CD4-positive, CD25-positive, alpha-beta regulatory T cell (primary cell): ENCODE data around the gene ZNF155. TPM values are rescaled to one million over a fixed set of nuclear protein-coding genes. Genes with fewer than 3 reads are reported as not detected.

ENCODE experiments used
- ATAC-seq, 2 donors: fragments of 150-1000 bp; cut with Tn5 transposase; one replicate each; pipeline ENCODE4 v1.10.0; 2021; ENCODE audit warnings: low read depth in 2 of 2, moderate number of reproducible peaks in 2 of 2, moderate library complexity in 1 of 2
- DNase-seq, 3 donors: peaks; one replicate each; pipeline versions ENCODE4 v3.0.0 to v3.0.0-alpha.2; 2012 to 2022; ENCODE audit warnings: mixed read lengths in 1 of 3
- H3K27ac ChIP-seq: one replicate; pipeline ENCODE4 v1.7.0; 2013; ENCODE audit warnings: mild to moderate bottlenecking, low read length; ENCODE audit not compliant: insufficient read depth, poor library complexity, severe bottlenecking
- H3K27me3 ChIP-seq: one replicate; pipeline ENCODE4 v1.7.0; 2013; ENCODE audit warnings: low read length; ENCODE audit not compliant: control insufficient read depth, insufficient read depth
- H3K36me3 ChIP-seq: one replicate; pipeline ENCODE4 v1.7.0; 2013; ENCODE audit warnings: mild to moderate bottlenecking, low read length, moderate library complexity; ENCODE audit not compliant: control insufficient read depth, insufficient read depth
- H3K4me1 ChIP-seq: 2 replicates; pipeline ENCODE4 v1.7.0; 2013; ENCODE audit warnings: mild to moderate bottlenecking, low read length; ENCODE audit not compliant: insufficient read depth, control insufficient read depth, poor library complexity, severe bottlenecking
- H3K4me3 ChIP-seq: one replicate; pipeline ENCODE4 v1.7.0; 2013; ENCODE audit warnings: low read depth, mild to moderate bottlenecking, low read length, moderate library complexity
- H3K9me3 ChIP-seq, 2 experiments: 1 replicate in 1 of 2; 2 replicates in 1 of 2; pipeline ENCODE4 v1.7.0; 2013; ENCODE audit warnings: low read length in 2 of 2, mild to moderate bottlenecking in 1 of 2, moderate library complexity in 1 of 2; ENCODE audit not compliant: control insufficient read depth in 2 of 2
- H3K27ac Mint-ChIP-seq, 3 donors: one replicate each; pipeline ENCODE4 v1.8.0; 2020 to 2022; ENCODE audit warnings: mild to moderate bottlenecking in 3 of 3, mixed read lengths in 3 of 3, moderate library complexity in 2 of 3
- H3K27me3 Mint-ChIP-seq: one replicate; pipeline ENCODE4 v1.8.0; 2022; ENCODE audit warnings: mild to moderate bottlenecking, mixed read lengths
- H3K36me3 Mint-ChIP-seq: one replicate; pipeline ENCODE4 v1.8.0; 2020; ENCODE audit warnings: mixed read lengths
- H3K4me1 Mint-ChIP-seq, 4 donors: one replicate each; pipeline ENCODE4 v1.8.0; 2020 to 2022; ENCODE audit warnings: mixed read lengths in 4 of 4, mild to moderate bottlenecking in 1 of 4
- H3K4me3 Mint-ChIP-seq, 4 donors: one replicate each; pipeline ENCODE4 v1.8.0; 2020 to 2022; ENCODE audit warnings: mild to moderate bottlenecking in 4 of 4, mixed read lengths in 4 of 4, moderate library complexity in 3 of 4
- H3K9me3 Mint-ChIP-seq, 7 donors: one replicate each; pipeline ENCODE4 v1.8.0; 2020 to 2022; ENCODE audit warnings: mixed read lengths in 7 of 7, mild to moderate bottlenecking in 3 of 7, moderate library complexity in 2 of 7
- polyA plus RNA-seq, 4 donors: library from polyadenylated mRNA; unstranded; fragments of 300-500 nt; fragmentation: Illumina TruSeq; gene quantifications; one replicate each; pipeline ENCODE4 v1.2.3, GENCODE V29; 2021
- total RNA-seq: library from RNA; stranded (reverse); gene quantifications from one replicate; pipeline ENCODE4 v1.2.3, GENCODE V29; 2022

ZNF155 gene
- total and polyA plus RNA-seq, 5 donors from 2014 or later, result 3.4 to 4.8 (median 3.9) TPM

DNA sequence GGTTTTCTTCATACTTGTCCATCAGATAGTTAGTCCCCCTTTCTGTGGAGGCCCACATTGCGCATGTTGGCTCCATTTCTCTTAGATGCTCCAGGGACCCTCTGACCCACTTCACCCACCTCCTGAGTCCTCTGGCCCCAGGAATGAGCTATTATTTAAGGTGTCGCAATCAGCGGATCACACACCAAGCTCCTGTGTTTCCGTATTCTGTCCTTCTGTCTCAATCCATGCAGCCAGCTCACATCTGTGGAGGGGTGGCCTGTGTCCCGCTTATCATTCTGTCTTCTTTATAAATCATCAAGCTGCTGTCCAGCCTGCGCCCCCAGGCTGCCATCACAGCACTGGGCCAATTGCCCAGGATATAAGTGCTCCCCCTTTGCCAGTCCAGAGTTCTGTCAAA is 23.5 kb downstream of the ZNF155 start:
- peaks cover 64% of the 10 kb centered on the region for H3K36me3 Mint-ChIP-seq

DNA sequence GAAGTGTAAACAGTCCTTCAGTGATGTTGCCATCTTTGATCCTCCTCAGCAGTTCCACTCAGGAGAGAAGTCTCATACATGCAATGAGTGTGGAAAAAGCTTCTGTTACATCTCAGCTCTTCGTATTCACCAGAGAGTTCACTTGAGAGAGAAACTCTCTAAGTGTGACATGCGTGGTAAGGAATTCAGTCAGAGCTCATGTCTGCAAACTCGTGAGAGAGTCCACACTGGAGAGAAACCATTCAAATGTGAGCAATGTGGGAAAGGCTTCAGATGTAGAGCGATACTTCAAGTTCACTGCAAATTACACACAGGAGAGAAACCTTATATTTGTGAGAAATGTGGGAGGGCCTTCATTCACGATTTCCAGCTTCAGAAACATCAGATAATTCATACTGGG is 26.5 kb downstream of the ZNF155 start:
- Histone ChIP-seq H3K9me3 (peaks cover 83 to 95% of the 10 kb centered on the region in 2 experiments), H3K27ac (no peak overlapping the region), H3K27me3 (no peaks in the 10 kb centered on the region), H3K4me1 (no peaks in the 10 kb centered on the region), H3K4me3 (peak overlapping the region; percentile 2), H3K36me3 (peaks cover 55% of the 10 kb centered on the region)
- Mint-ChIP-seq H3K9me3 (peaks cover 4 to 90% (median 55%) of the 10 kb centered on the region in 7 donors), H3K4me3 (no peak overlapping the region), H3K27me3 (peaks cover under 1% of the 10 kb centered on the region), H3K4me1 (peaks cover 0 to 10% (median 6%) of the 10 kb centered on the region in 4 donors), H3K36me3 (peaks cover 64% of the 10 kb centered on the region), H3K27ac (no peak overlapping the region)
- ATAC-seq (no peak), DNase-seq (no peak)

More for the DNA sequence above, 23.5 kb downstream of the ZNF155 start:
- Histone ChIP-seq H3K4me3 (no peak overlapping the region), H3K9me3 (peaks cover 68 to 71% of the 10 kb centered on the region in 2 experiments), H3K4me1 (peaks cover 13% of the 10 kb centered on the region), H3K27me3 (no peaks in the 10 kb centered on the region), H3K27ac (no peak overlapping the region), H3K36me3 (peaks cover 57% of the 10 kb centered on the region)
- H3K4me3 Mint-ChIP-seq, result peak overlapping the region in 1 of 4 donors; percentile 33
- H3K27me3 Mint-ChIP-seq, result no peaks in the 10 kb centered on the region
- peaks cover 4 to 65% (median 43%) of the 10 kb centered on the region in 7 donors for H3K9me3 Mint-ChIP-seq
- DNase-seq (no peak), ATAC-seq (no peak)
- no peak overlapping the region for H3K27ac Mint-ChIP-seq
- H3K4me1 Mint-ChIP-seq, result peaks cover 5 to 21% (median 18%) of the 10 kb centered on the region in 4 donors

DNA sequence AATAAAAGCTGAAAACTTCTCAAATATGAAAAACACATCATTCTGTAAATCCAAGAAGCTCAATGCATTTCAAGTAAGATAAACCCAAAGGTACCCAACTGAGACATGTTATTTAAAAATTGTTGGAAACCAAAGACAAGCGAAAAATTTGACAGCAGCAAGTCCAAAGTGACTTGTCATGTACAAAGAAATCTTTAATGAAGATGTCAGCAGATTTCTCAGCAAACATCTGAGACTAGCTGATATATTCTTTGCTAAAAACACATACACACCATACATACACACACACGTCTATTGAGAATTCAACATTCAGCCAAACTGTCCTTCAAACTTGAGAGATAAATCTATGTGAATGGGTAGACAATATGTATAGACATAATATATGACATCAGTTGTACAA is 35.5 kb downstream of the ZNF155 start:
- Histone ChIP-seq H3K27me3 (no peaks in the 10 kb centered on the region), H3K4me1 (no peaks in the 10 kb centered on the region), H3K36me3 (no peaks in the 10 kb centered on the region), H3K9me3 (peaks cover 20 to 37% of the 10 kb centered on the region in 2 experiments), H3K27ac (no peak overlapping the region), H3K4me3 (no peak overlapping the region)
- Mint-ChIP-seq H3K27me3 (peaks cover 6% of the 10 kb centered on the region), H3K4me1 (peaks cover 0 to under 1% (median 0%) of the 10 kb centered on the region in 4 donors), H3K27ac (no peak overlapping the region), H3K9me3 (peaks cover 1 to 59% (median 33%) of the 10 kb centered on the region in 7 donors), H3K4me3 (no peak overlapping the region), H3K36me3 (no peaks in the 10 kb centered on the region)
- no peak for ATAC-seq
- no peak for DNase-seq

DNA sequence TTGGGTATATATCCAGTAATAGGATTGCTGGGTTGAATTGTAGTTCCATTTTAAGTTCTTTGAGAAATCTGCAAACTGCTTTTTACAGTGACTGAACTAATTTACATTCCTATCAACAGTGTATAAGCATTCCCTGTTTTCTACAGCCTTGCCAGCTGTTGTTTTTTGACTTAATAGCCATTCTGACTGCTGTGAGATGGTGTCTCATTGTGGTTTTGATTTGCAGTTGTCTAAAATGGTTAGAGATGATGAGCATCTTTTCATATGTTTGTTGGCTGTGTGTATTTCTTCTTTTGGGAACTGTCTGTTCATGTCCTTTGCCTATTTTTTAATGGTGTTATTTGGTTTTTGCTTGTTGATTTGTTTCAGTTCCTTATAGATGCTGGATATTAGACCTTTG is 37.2 kb downstream of the ZNF155 start:
- Histone ChIP-seq H3K4me3 (no peak overlapping the region), H3K4me1 (peaks cover 10% of the 10 kb centered on the region), H3K27ac (no peak overlapping the region), H3K36me3 (no peaks in the 10 kb centered on the region), H3K27me3 (no peaks in the 10 kb centered on the region), H3K9me3 (peaks cover 11 to 21% of the 10 kb centered on the region in 2 experiments)
- H3K4me1 Mint-ChIP-seq, result peaks cover 8 to 17% (median 11%) of the 10 kb centered on the region in 4 donors
- ATAC-seq, result no peak
- peaks cover 1 to 50% (median 29%) of the 10 kb centered on the region in 7 donors for H3K9me3 Mint-ChIP-seq
- DNase-seq, result no peak
- no peak overlapping the region for H3K27ac Mint-ChIP-seq
- peaks cover 5% of the 10 kb centered on the region for H3K27me3 Mint-ChIP-seq
- peaks cover 3% of the 10 kb centered on the region for H3K36me3 Mint-ChIP-seq
- H3K4me3 Mint-ChIP-seq, result peak overlapping the region in 1 of 4 donors; percentile 36

DNA sequence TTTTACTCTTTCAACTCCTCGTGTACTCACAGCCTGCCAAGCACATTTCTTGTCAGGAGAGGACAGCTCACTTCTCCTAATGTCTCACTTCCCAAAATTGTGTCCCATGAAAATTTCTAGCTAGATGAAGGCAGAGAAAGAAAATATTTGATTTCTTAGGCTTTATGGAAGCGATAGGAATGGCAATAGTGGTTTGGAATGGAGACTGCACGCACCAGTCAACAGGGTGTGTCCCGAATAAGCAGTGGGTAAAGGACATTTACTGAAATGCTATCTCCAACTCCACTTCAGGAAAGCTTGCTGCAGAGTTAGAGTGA is 40.9 kb downstream of the ZNF155 start:
- Mint-ChIP-seq H3K9me3 (peaks cover 10 to 47% (median 28%) of the 10 kb centered on the region in 7 donors), H3K27me3 (peaks cover 5% of the 10 kb centered on the region), H3K4me1 (peaks cover 16 to 37% (median 23%) of the 10 kb centered on the region in 4 donors), H3K27ac (peak overlapping the region in 2 of 3 donors; percentile 95 to 96), H3K36me3 (peaks cover 35% of the 10 kb centered on the region), H3K4me3 (peak overlapping the region; percentile 90 to 100 (median 98))
- peaks cover 31% of the 10 kb centered on the region for H3K36me3 ChIP-seq
- no peak for ATAC-seq
- H3K4me3 ChIP-seq, result peak overlapping the region; percentile 91
- H3K27ac ChIP-seq, result no peak overlapping the region
- no peaks in the 10 kb centered on the region for H3K27me3 ChIP-seq
- peaks cover 36% of the 10 kb centered on the region in 2 experiments for H3K9me3 ChIP-seq
- no peak for DNase-seq
- peaks cover 10% of the 10 kb centered on the region for H3K4me1 ChIP-seq

DNA sequence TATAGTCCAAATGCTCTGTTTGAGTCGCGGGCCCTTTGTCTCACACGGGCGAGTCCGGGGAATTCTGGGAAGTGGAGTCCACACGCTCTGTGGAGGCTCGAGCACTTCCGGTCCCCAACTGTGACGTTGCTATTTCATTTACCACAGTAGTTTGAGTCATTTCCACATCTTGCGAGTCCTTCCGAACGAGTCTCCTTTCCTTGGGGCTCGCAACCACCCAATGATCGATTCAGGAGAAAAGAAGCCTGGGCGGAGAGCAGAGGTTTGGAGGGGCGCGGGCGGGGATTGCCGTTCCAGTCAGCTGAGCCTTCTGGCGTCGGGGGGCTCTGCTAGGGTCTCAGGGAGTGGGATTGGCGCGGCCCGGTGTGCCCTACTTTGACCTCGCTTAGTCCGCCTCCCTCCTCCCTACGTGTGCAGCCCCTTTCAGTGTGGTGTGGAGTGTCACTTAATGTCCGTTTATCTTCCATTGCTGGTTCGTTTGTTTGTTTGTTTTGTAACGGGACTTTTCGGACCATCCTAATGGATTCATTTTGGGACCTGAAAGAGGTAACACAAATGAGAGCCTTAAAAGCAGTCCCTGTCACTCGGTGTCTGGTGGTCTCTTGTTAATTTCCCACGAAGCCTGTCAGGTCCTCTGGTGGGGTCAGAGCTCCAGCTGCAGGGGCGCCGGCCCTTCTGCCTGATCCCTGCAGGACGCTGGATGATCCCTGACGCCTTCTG is 41.4 kb downstream of the ZNF155 start, which contains the start of gene ZNF222:
Gene ZNF222 (plus strand): TSS at position 163 of the 720 bp plus-strand sequence. CDS start 58 bp downstream, at position 221.
- peak within 1 kb of the TSS; percentile 52 for H3K27ac ChIP-seq

DNA sequence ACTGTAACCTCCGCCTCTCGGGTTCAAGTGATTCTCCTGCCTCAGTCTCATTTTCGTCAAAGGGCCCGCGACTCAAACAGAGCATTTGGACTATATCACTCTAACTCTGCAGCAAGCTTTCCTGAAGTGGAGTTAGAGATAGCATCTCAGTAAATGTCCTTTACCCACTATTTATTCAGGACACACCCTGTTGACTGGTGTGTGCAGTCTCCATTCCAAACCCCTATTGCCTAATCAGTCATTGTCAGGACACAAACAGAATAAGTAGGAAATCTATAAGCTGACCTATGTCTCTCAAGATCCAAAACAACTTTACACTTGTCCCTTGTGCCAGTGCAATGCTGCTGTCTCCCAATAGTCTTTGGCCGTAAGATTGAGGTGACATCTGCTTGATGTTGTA is 42.6 kb downstream of the ZNF155 start:
- Mint-ChIP-seq H3K36me3 (peaks cover 53% of the 10 kb centered on the region), H3K27me3 (peaks cover 5% of the 10 kb centered on the region), H3K4me1 (peaks cover 16 to 37% (median 23%) of the 10 kb centered on the region in 4 donors), H3K27ac (no peak overlapping the region), H3K9me3 (peaks cover 10 to 54% (median 30%) of the 10 kb centered on the region in 7 donors), H3K4me3 (peak overlapping the region; percentile 62 to 100 (median 98))
- H3K9me3 ChIP-seq, result peaks cover 42 to 43% of the 10 kb centered on the region in 2 experiments
- H3K27ac ChIP-seq, result no peak overlapping the region
- no peak overlapping the region for H3K4me3 ChIP-seq
- H3K4me1 ChIP-seq, result peaks cover 10% of the 10 kb centered on the region
- peaks cover 48% of the 10 kb centered on the region for H3K36me3 ChIP-seq
- no peak for DNase-seq
- H3K27me3 ChIP-seq, result no peaks in the 10 kb centered on the region
- no peak for ATAC-seq

More for the DNA sequence above, 41.4 kb downstream of the ZNF155 start, which contains the start of gene ZNF222:
- H3K27me3 ChIP-seq, result no peaks in the 10 kb centered on the region
- H3K4me1 ChIP-seq, result peaks cover 10% of the 10 kb centered on the region
- peak; percentile 68 to 92 (median 78) for DNase-seq
- peak within 1 kb of the TSS; percentile 80 to 96 (median 95) for H3K27ac Mint-ChIP-seq
- peak within 1 kb of the TSS; percentile 90 to 100 (median 98) for H3K4me3 Mint-ChIP-seq
- H3K9me3 Mint-ChIP-seq, result peaks cover 10 to 46% (median 28%) of the 10 kb centered on the region in 7 donors
- H3K4me1 Mint-ChIP-seq, result peaks cover 16 to 37% (median 23%) of the 10 kb centered on the region in 4 donors
- H3K36me3 Mint-ChIP-seq, result peaks cover 40% of the 10 kb centered on the region
- peaks cover 5% of the 10 kb centered on the region for H3K27me3 Mint-ChIP-seq
- peak within 1 kb of the TSS; percentile 91 for H3K4me3 ChIP-seq
- H3K9me3 ChIP-seq, result peaks cover 36 to 38% of the 10 kb centered on the region in 2 experiments
- peak; percentile 95 to 99 for ATAC-seq
- H3K36me3 ChIP-seq, result peaks cover 36% of the 10 kb centered on the region
